COLO668 (cell line): ENCODE results near the gene C16orf92.
"Not testable (repeated sequence)": the region's sequence is repeated elsewhere in the genome, so short reads cannot be mapped to it uniquely, and the experiment has no call there.

ENCODE experiments used
- DNase-seq: peaks from one replicate; lab custom pipeline; 2025; ENCODE audit not compliant: unreplicated experiment; lab: John Stamatoyannopoulos, UW

The C16orf92 gene

DNA sequence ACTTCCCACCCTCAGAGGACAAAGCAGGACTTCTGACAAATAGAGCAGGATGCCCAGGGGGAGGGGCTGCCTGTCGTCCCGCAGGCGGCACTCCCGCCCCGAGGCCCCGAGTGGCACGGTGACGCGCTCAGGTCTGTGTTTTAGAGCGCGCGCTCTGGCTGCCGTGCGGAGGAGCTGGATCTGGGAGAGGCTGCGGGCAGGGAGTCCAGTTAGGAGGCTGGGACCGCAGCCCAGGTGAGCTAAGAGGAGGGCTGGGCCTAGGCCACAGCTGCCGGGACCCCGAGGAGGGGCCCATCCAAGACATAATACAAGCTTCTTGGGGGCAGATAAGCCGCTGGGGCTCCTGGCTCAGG lies 18.6 kb upstream of the C16orf92 start:
- DNase-seq: peak; percentile 86

DNA sequence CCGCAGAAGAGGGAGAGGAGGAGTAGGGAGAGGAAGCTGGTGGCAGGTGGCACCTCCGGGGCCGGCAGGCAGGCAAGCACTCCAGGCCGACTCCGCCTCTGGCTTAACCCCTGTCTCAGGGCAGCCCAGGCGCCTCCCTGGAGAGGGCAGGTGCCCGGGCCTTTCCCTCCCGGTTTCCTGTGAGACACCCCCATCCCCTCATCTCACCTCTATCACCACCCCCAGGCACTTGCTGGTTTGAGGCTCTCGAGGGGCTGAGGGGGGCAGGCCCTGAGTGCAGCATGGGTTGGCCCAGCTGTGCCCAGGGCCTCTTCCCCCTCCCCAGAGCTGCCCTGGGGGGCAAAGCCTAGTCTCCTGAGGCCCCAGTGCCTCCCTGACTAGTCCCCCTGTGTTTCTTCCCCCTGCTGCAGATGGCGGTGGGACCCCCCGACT lies 18.2 kb upstream of the C16orf92 start:
- peak; percentile 85 for DNase-seq

DNA sequence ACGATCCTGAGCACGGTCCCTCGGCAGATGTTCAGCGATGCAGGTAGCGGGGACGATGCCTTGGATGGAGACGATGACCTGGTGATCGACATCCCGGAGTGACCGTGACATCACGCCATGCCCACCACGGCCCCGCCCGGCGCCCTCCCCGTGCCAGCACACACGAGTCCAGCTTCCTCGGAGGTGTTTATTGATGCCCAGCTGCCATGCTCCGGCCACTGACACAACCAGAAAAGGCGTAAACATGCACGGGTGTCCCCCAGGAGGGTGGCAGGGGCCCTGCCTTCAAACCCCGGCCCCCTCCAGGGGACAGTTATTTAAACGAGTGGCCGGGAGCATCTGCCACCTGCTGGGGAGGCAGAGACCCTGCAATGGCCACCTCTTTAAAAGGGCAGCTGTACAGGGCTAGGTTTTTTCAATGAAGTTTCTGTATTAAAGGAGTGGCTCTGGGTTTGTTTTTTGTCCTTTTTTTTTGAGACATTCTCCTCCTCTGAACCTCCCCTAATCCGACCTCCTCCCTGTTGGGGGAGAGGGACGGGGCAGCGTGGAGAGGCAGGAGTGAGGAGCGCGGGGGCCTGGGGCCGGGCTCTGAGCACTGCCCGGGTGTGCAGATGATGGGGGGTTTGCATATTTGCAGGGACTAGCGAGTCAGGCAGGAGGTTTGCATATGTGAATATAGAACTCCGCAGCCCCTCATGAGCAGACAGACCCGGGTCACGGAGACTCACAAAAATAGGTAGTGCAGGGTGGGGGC lies 17.5 kb upstream of the C16orf92 start:
- peak; percentile 74 for DNase-seq

DNA sequence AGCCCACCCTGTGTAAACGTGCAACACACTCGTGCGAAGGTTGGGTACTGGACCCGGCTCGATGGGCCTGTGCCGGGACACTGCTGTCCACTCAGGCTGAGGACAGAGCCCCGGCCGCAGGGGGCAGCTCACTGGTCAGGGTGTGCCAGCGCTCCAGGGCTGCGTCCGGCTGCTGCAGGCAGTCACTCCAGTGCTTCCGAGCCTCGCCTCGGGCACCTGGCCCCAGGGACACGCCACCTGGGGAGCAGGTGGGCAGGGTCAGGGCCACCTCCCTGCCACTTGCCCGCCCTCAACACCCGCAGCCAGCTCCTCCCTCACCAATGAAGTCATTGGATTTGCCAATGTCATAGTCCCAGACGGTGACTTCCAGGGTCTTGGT lies 16.9 kb upstream of the C16orf92 start:
- DNase-seq: peak; percentile 14

DNA sequence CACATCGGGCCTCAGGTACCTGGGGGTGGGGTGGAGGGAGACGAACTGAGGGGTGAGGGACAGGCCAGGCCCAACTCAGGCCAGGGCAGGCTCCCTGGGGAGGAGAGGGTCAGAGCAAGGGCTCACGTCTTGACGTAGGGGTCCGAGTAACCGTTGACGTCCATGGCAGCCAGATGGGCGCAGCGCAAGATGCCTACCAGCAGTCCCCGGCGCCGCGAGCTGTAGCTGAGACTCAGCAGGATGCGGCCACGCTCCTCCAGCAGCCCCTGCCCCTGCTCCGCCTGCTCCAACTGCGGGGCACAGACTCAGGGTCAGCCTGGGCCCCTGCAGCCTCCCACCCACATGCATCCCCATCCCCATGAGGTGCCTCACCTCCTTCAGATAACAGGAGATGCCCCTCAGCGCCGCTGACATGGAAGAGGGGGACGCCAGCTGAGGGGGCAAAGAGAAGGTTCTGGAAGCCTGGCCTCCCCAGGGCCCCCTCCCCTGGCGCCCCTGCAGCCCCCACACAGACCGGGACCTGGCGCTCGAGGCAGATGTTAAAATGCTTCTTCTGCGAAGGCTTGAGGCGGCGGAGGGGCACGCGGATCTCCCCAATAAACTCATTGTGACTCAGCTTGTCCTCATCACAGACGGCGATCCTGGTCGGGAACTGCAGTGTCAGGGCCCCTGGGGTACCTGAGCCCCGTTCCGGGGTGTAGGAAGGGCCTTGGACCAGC lies 16.2 kb upstream of the C16orf92 start:
- no peak for DNase-seq

DNA sequence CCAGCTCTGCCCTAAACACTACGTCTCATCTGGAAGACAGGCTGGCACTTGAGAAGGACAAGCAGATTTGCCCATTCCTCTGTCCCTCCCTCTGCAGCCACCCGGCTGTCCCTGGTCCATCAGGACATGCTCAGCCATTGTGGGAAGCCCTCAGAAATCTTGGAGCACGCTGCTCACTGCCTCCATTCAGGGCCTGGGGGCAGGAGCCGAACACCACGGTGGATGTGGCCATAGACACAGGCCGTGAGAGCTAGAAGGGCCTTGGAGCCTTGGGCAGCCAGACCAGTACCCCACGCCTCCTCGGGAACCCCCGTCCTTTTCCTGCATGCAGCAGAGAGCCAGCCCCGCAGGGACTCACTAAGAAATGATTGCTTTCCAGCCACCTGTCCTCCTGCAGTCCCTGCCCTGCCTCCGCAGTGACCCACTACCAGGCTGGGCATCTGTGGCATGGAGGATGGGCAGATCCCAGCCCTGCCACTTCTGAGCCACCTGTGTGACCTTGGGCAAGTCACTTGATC lies 15.6 kb upstream of the C16orf92 start:
- no peak for DNase-seq

DNA sequence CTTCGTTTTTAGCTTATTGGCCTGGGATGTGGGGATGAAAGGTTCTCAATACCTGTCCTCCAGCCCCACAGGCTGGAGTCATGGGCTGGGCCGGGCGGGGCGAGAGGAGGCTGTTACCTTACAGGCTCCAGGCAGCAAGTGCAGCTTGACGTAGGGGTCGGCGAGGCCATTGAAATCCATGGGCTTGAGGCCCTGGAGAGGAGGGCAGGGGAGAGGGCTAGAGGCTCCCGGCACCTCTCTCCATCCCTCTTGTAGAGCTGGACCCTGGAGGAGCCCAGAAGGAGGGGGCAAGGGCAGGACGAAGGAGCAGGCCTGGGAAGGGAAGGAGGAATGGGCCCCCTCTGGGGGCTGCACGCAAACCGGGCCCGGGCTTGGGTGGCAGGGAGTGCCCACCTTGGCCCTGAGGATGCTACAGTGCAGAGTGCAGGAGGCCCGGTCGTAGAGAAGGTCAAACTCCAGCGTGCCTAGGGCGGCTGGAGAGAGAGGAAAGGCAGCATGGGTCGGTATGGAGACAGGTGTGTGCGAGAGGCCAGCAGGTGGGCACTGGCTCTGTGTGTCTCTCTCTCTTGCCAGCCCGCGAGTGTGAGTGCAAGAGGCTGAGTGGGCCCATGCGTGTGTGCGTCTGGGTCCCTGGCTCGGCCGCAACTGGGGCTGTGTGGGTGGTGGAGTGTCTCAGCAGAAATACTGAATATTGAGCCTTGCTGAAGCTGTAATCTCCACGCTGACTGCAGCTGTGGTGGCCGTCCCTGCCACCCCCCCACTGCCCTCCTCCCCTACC lies 13.7 kb upstream of the C16orf92 start:
- DNase-seq: peak; percentile 61

DNA sequence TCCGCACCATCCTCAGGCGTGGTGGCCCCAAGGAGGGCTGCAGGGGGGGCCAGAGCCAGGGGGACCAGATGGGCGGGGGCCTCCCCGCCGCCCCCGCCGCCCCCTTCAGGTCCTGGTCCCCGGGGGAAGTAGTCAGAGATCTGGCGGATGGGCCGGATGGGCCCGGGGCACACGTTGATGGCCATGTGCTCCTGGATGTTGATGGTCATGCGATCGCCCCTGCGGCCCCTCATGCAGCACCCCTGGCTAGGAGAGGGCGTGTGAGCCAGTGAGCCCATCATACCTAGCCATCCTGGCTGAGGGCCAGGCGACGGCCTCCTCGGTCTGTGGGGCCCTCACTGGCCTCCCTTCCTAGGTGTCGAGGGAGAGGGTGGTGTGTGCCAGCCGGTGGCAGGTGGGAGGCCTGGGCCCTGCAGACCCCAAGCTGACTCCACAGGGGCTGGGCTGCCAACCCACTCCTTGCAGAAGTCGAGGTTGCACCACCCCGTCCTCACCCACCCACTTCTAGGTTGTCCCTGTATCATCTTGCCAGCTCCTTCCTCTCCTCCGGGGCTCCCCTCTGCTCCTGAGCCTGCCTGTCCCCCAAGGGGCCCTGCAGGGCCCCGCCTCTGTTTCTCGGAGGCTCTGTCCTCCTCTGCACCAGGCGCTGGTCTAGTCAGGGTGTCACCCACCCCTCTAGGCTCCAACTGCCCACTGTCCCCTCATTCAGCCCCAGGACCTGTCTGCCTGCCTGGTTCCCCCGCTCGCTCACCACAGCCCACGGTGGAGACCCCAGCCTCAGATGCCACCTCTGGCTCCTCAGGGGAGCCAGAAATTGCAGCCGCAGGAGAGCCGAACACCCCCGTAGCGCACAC lies 12.8 kb upstream of the C16orf92 start:
- peak; percentile 23 for DNase-seq

DNA sequence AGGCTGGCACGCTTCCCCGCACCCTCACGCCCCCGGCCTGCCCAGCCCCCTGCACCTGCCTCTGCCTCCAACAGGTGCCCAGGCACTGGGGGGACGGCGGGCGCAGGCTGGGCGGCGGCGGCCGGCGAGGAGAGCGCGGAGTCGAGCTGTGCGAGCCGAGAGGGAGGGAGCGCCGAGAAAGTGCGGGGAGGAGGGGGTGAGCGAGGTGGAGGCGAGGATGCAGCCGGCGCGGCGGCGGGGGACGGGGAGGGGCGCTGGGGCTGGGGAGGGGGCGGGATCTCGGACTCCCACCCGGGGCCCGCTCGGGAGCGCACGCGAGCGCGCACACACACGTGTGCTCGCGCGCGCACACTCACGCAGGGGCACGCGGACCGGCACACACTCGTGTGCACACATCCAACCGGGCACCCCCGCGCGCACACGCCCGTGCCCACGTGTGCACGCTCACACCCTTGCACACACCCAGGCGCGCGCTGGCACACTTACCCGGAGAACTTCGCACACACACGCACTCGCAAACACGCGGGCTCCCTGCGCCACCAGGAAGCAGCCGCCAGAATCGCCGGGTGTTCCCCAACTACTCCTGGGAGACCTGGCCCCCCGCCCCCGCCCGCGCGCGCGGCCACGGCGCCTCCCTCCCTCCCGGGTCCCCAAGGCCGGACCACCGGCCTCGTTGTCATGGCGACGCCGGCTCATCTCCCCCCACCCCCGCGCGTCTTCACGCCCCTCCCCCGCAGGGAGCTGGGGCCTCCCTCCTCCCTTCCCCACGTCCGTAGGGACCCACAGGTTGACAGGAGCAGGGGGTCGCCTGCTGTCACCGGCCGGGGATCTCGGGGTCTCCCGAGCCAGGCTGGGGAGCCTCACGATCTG lies 11.9 kb upstream of the C16orf92 start, which contains the start of gene DOC2A:
DOC2A (minus strand) TSS at position 184 of the 870 bp plus-strand sequence. CDS start 805 bp downstream, outside the sequence.
- peak; percentile 68 for DNase-seq

DNA sequence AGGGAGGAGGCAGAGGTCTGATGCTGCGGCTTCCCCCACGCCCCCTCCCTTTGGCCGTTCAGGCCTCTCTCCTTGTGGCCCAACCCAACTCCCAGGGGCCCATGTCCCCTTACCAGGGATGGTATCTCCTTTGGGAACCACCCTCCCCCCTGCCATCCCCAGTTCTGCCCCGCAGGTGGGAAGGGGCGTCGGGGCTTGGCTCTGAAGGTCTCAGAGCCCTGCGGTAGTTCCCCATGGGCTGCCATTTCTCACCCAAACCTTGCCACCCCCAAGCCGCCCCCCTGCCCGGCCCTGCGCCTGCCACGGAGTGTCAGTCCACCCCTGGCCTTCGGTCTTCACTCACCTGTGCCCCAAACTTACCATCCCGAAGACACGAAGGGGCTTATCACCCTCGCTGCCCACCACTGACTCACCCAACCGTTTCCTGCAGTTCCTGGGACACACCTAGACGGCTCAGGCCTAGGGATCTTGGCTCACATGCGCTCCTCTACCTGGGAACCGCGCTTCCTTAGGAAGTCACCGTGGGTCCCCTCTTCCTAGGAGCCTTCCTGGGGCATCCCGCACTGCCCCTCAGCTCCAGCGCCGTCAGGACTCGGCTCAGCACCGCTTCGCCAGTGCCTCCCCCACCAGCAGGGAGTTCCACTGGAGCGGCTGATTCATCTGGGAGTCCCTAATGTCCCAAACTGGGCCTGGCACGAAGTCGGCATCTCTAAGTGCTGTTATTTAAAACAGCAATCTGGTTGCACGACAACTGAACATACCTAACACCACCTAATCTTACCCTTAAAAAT lies 11.1 kb upstream of the C16orf92 start:
- no peak for DNase-seq

DNA sequence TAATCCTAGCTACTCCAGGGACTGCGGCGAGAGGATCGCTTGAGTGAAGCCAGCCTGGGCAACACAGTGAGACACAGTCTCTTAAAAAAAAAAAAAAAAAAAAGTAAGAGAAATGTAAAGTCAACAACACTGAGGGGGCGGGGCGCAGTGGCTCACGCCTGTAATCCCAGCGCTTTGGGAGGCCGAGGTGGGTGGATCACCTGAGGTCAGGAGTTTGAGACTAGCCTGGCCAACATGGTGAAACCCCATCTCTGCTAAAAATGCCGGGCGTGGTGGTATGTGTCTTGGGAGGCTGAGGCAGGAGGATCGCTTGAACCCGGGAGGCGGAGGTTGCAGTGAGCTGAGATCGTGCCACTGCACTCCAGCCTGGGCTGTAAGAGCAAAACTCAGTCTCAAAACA lies 10.4 kb upstream of the C16orf92 start:
- not testable (repeated sequence) for DNase-seq

DNA sequence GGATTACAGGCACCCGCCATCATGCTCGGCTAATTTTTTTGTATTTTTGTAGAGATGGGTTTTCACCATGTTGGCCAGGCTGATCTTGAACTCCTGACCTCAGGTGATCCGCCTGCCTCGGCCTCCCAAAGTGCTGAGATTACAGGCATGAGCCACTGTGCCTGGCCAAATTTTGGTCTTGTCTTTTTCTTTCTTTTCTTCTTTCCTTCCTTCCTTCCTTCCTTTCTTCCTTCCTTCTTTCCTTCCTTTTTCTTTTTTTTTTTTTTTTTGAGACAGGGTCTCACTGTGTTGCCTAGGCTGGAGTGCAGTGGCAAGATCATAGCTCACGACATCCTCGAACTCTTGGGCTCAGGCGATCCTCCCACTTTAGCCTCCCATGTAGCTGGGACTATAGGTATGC lies 7.5 kb upstream of the C16orf92 start:
- not testable (repeated sequence) for DNase-seq

DNA sequence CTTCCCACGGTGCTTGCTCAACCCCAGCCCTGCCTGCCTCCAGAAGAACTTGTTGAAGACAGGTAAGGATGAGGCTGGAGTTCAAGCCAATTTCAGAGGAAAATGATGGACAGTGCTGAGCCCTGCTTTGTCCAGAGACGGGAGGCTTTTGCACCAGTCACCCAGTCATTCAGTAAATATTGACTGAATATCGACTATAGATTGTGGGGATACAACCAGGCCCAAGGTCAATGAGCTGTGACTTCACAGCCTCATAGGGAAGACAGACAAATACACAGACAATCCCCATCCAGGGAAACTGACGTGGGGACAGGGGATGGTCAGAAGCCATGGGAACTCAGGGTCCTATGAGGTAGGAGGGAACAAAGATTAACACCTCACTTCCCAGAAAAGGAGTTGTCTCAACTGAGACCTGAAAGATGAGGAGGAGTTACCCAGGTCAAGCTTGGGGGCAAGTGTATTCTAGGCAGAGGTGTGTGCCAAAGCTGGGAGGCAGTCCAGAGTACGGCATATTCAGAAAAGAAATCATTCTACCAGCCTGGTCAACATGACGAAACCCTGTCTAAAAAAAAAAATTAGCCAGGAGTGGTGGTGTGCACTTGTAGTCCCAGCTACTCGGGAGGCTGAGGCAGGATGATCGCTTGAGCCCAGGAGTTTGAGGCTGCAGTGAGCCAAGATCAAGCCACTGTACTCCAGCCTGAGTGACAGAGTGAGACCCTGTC lies 6.3 kb upstream of the C16orf92 start:
- no peak for DNase-seq

DNA sequence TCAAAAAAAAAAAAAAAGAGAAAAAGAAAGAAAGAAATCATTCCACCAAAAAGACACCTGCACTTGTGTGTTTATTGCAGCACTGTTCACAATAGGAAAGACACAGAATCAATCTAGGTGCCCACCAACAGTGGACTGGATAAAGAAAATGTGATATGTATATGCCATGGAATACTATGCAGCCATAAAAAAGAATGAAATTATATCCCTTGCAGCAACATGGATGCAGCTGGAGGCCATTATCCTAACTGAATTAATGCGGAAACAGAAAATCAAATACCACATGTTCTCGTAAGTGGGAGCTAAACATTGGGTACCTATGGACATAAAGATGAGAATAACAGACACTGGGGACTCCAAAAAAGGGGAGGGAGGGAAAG lies 5.7 kb upstream of the C16orf92 start:
- no peak for DNase-seq

DNA sequence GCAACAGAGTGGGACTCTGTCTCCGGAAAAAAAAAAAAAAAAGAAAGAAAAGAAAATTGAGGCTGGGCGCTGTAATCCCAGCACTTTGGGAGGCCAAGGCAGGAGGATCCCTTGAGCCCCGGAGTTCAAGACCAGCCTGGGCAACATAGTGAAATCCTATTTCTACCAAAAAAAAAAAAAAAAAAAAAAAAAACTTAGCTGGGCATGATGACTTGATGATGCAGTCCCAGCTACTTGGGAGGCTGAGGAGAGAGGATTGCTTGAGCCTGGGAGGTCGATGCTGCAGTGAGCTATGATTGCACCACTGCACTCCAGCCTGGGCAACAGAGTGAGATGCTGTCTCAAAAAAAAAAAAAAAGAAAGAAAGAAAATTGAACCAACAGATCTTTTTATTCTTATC lies 5.1 kb upstream of the C16orf92 start:
- DNase-seq: not testable (repeated sequence)

DNA sequence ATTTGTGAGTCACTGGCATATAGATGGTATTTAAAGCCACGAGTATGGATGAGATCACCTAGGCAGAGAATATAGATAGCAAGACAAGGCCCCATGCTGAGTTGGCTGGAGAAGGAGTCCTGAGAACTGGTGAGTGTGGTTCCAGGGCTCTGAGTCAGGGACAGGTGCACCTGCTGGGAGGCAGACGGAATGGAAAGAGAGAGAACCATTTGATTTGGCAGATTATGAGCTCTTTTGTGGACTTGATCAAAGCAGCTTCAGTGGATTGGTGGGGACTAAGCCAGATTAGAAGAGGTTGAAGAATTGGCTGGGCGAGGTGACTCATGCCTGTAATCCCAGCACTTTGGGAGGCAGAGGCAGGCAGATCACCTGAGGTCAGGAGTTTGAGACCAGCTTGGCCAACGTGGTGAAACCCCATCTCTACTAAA lies 4.3 kb upstream of the C16orf92 start:
- peak; percentile 39 for DNase-seq

DNA sequence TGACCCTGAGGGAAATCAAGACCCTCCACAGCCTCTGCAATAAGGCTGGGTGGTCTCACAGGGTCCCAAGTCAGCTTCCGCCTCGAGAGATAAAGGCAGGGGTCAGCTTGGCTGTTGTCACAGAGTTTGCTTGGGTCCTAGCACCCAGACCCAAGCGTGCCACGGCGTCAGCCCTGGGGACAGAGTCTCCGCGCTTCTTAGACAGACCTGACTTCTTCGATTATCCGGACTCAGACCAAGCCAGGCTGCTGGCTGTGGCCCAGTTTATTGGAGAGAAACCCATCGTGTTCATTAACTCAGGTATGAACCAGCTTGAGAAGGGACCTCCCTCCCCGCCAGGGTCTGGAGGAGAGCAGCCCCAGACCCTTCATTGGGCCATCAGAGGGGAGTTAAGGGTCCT lies 588 bp downstream of the C16orf92 start:
- DNase-seq: no peak

DNA sequence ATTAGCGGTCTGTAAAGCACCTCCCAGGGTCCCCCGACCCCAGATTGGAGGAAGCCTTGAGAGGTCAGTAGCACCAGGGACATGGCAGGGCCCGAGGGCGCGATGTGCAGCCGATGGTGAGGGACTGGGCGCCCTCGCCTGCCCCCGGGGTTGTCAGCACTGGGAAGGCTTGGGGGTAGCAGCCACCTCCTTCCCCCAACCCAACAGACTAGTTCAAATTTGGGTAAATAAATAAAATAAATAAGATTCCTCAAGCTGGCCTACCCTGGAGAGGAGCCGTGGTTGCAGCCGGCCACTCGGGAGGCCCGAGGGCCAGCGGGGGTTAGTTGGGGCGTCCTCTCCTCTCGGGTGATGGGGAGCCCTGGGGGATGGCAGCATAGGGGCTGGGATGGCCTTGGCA lies 1.5 kb downstream of the C16orf92 start:
- no peak for DNase-seq
